NCI-H446 (cell line): ENCODE results near the gene GRID1.

Experiments
- DNase-seq, 2 experiments: peaks; one replicate each; lab custom pipeline; 2025; lab: John Stamatoyannopoulos, UW

GRID1 gene

GRCh38 chr10:86366033-86366901 lies at the start of gene GRID1:
Gene GRID1 (minus strand): TSS chr10:86366795.
- DNase-seq: peak in 1 of 2 experiments; percentile 57

GRCh38 chr10:86415583-86415982 lies 49.0 kb upstream of the GRID1 start:
- no peak for DNase-seq

DNA sequence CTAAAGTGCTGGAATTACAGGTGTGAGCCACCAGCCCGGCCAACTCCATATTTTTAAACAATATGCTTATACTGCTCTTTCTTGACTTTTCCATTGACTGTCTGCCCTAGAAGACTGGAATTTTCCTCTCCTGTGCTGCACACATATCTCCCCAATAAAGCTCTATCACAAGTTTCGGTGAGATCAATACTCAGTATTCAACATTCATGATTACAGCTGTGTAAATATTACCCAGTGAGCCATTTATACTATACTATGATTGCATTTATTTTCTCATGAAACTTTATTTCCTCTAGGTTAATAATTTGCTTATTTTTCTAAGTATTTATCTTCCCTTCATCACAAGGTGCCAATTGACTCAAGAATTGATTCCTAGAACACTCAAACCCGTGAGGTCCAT lies 48.5 kb upstream of the GRID1 start:
- no peak for DNase-seq

DNA sequence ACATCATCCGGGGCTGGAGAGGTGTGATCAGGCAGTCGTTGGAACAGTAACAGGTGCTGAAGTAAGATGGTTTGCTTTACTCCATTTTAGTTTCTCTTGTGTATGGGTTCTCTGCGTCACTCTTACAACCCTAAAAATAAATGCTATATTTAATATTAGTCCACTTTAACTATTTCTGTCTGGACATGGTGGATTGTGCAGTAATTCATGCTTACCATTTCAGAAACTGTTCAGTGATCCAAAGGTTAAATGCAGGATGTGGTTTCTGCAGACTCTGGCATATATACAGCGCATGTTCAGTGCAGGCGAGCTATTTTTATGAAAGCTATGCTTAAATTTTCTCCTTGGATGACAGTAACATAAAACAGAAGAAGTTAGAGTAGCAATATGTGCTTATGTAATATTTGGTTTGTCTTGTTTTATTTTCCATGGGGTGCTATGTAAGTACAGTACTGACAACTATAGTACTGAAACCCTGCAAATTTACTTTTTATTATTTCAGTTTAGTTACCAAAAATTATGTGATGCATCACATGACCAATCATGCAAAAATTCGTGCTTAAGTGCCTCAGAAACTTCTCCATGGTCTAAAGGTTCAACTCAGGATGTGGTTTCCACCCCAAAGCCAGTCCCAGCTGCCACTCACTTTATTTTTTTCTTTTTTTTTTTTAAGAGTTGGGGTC lies 46.6 kb upstream of the GRID1 start:
- DNase-seq: no peak

- DNase-seq: no peak
Observed at GRCh38 chr10:86411852-86412560, 45.4 kb upstream of the GRID1 start.

- DNase-seq: no peak
Observed at GRCh38 chr10:86411281-86411841, 44.8 kb upstream of the GRID1 start.

DNA sequence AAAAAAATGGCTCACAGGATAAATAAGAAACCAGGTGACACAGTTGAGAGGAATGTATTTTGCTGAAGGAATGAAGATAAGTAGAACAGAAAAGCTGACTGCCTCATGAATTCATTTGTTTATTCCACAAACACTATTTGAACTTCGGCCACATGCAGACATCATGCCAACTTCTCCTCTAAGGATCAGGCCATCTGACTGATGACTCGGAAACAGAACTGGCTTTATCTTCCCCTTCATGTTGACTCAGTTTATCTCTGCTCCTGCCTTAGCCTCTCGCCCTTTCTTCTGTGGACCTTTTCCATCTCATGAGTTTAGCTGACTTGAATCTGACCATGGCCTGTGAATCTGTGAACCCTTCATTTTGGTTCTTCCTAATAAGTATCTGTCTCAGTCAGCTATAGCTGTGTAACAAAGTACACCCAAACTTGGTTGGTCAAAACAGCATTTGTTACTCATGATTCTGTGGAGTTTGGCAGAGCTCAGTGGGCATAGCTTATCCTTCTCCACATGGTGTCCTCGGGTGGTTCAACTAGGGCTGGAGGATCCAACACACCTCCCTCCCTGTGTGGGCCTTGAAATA lies 44.0 kb upstream of the GRID1 start:
- no peak for DNase-seq

DNA sequence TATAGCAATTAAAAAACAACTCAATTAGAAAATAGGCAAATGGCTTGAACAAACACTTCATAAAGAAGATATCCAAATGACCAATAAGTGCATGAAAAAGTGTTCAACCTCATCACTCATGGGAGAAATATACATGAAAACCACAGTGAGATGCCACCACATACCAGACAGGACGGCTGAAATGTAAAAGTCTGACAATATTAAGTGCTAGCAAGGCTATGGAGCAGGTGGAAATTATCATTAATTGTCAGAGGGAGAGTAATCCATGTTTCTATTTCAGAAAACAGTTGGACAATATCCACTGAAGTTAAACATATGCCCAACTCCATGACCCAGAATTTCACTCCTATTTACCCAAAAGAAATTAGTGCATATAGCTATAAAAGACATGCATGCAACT lies 42.6 kb upstream of the GRID1 start:
- DNase-seq: no peak

DNA sequence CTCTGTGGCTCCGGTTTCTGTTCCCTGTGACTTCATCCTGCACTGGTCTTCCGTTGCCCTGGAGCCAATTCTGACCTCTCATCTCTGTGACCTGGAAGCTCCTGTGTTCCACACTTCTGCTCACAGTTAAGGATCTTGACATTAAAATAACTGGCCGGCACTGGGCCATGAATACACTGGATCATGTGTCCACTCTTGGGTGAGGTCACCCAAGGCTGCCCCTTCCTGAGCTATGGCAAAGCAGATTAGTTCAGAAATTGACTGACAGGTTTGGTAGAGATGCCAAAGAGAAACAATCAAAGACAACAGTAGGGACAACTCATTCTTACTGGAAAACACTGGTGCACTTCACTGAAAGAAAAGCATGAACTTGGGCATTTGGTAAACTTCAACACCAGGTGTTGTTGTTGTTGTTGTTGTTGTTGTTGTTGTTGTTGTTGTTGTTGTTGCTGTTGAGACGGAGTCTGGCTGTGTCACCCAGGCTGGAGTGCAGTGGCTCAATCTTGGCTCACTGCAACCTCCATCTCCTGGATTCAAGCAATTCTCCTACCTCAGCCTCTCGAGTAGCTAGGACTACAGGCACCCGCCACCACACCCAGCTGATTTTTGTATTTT lies 36.7 kb upstream of the GRID1 start:
- no peak for DNase-seq

- DNase-seq: no peak
Observed at GRCh38 chr10:86402283-86402941, 35.8 kb upstream of the GRID1 start.

- DNase-seq: no peak
Observed at GRCh38 chr10:86401588-86402282, 35.1 kb upstream of the GRID1 start.

DNA sequence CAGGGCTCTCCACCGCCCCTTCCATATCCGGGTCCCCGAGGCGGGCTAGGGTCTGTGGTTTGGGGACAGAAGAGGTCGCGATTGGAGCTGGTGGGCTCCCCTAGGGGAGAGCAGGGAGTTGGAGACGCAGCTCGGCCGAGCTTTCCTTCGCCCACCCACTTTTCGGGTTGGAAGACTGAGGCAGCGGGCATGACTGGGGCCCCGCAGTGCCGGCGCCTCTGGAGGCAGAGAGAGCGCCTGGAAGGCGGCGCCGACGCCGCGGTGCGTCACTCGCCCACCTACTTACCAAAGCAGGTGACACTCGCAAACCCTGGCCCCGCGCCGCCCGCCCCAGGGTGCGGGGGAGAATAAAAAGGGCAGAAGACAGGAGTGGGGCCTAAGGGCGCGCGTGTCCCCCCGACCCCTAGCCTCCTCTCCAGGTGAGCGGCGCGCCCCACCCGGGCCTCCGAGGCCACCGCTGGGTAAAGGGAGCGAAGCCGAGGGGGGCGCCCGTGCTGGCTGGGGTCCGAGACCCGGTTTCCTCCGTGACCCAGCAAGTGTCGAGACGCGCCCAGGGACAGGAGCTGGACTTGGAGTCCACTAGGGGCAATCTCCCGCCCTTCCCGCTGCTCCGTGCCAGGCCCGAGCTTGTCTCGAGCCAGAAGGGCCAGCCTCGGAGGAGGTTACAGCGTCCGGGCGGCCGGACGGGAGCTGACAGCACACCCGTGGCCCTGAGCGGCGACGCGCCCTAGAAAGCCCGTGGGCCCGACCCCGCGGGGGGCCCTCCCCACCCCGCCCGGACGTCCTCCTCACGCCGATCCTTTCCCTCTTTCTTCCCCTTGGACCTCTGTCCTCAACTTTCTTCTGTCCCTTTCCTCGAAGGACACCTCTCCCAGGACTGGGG lies 34.4 kb upstream of the GRID1 start:
- no peak for DNase-seq

DNA sequence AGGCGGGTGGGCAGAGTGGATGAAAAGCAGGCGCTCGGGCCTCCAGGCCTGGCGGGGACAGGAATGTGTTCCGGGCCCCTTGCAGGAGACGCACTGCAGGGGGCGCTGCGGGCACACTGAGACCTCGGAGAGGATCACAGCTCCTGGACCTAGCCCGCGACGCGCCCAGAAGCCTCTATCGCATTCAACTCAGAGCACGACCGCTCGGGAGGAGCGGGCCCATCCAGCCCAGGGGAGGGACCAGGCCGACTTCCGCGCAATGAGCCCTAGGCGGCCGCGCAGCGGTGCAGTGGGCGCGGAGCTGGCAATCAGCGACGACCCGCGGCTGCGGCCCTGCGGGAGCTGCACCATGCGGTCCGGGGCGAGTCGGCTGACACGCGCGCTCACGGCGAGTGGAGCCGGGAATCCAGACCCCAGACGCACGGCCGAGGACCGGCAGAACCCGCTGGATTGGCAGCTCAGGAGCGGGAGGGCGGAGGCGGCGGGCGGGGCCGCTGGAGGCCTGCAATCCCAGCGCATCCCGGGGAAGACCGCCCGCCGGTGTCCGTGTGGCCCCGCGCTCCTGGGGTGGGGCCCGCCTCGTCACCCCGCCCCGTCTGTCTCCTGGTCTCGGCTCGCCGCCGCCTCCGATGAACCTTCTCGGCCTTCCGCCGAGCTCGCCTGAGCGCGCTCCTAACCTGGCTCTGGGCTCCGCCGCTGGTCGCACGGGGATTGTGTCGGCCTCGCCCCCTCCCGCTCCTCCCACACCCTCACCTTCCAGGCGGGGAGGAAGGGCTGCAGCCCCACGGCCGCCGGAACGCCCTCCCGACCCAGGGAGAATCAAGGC lies 33.5 kb upstream of the GRID1 start:
- peak; percentile 68 to 89 for DNase-seq

GRCh38 chr10:86399514-86399878 lies 32.9 kb upstream of the GRID1 start:
- no peak for DNase-seq

DNA sequence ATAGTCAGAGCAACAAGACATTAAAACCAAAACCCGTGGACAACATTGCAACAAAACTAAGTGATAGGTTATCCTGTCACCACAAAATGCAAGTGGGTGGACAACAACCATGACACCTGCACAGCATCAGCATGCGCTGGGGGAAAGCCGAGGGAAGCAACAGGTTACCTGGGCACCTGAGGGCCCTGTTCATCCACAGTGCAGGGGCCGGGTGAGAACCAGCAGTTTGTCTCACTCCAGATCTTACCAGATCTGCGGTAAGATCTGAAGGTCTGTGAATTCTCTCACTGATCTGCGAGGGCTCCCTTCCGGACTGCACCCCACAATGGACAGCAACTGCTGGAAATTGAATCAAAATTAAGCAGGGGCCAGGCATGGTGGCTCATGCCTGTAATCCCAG lies 30.5 kb upstream of the GRID1 start:
- no peak for DNase-seq

- no peak for DNase-seq
Observed at GRCh38 chr10:86393862-86394455, 27.4 kb upstream of the GRID1 start.

GRCh38 chr10:86393362-86393761 lies 26.8 kb upstream of the GRID1 start:
- no peak for DNase-seq

GRCh38 chr10:86392723-86393094 lies 26.1 kb upstream of the GRID1 start:
- DNase-seq: no peak
